ENCODE data around the gene LAMC1.

LAMC1 gene

DNA sequence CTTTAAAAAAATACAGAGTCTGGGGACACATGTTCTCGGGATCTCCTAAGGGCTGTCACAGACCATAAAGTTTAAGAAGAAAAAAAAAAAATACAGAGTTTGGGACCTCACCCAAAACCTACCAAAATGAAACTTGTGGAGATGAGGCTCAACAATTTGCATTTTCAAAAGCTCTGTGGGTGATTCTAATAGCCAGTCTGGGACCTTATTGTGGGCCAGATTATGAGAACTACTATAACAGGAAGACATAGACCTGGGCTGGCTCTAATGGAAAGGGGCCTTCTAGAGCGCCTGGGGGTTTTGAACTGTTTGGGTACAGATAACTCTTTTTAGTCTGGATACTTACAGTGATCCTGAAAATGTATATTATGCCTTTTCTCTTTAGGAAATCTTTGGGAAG lies 69.1 kb downstream of the LAMC1 start:
- no peaks in the 10 kb centered on the region for H3K36me3 ChIP-seq
- intact Hi-C loops (cut with DNase I; ENCODE audit: low total_unique reads): no loop called here
- DNase-seq: no peak
- no peaks in the 10 kb centered on the region for H3K9me3 ChIP-seq
- peaks cover 0 to 82% (median 35%) of the 10 kb centered on the region in 4 donors for H3K4me1 ChIP-seq
- H3K27me3 ChIP-seq: no peaks in the 10 kb centered on the region
- no peak overlapping the region for H3K4me3 ChIP-seq
- TF ChIP-seq, protein P1, sequence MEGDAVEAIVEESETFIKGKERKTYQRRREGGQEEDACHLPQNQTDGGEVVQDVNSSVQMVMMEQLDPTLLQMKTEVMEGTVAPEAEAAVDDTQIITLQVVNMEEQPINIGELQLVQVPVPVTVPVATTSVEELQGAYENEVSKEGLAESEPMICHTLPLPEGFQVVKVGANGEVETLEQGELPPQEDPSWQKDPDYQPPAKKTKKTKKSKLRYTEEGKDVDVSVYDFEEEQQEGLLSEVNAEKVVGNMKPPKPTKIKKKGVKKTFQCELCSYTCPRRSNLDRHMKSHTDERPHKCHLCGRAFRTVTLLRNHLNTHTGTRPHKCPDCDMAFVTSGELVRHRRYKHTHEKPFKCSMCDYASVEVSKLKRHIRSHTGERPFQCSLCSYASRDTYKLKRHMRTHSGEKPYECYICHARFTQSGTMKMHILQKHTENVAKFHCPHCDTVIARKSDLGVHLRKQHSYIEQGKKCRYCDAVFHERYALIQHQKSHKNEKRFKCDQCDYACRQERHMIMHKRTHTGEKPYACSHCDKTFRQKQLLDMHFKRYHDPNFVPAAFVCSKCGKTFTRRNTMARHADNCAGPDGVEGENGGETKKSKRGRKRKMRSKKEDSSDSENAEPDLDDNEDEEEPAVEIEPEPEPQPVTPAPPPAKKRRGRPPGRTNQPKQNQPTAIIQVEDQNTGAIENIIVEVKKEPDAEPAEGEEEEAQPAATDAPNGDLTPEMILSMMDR (IDR thresholded peaks at IDR 0.05): no peak
- no peak overlapping the region for H3K27ac ChIP-seq

DNA sequence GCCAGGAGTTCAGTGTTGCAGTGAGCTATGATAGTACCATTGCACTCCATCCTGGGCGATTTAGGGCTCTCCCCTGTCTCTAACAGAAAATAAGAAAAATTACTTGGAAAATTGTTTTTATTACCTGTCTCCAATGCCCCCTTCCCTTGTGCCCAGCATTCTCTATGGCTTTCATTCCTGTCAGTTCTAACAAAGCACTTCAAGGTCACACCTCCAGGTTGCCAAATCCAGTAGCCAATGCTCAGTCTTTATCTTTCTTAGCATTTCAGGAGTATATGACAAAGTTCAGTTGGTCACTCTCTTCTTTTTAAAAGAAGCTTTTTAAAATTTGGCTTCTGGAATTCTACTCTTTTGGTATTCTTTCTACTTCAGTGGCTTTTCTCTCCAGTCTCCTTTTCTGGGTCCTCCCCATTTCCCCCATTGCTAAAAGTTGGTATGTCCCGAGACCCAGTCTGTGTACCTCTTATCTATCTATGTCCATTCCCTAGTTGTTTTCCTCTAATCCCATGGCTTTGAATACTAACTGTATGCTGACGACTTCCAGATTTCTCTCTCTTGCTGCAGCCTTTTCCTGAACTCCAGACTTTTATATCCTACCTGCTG lies 69.9 kb downstream of the LAMC1 start:
- Histone ChIP-seq H3K36me3 (no peaks in the 10 kb centered on the region), H3K27me3 (no peaks in the 10 kb centered on the region), H3K4me1 (peaks cover 0 to 82% (median 41%) of the 10 kb centered on the region in 4 donors), H3K9me3 (no peaks in the 10 kb centered on the region), H3K27ac (no peak overlapping the region), H3K4me3 (no peak overlapping the region)
- TF ChIP-seq, protein P1 (IDR thresholded peaks at IDR 0.05): no peak
- DNase-seq: no peak
- intact Hi-C loops (cut with DNase I; ENCODE audit: low total_unique reads): no loop called here

DNA sequence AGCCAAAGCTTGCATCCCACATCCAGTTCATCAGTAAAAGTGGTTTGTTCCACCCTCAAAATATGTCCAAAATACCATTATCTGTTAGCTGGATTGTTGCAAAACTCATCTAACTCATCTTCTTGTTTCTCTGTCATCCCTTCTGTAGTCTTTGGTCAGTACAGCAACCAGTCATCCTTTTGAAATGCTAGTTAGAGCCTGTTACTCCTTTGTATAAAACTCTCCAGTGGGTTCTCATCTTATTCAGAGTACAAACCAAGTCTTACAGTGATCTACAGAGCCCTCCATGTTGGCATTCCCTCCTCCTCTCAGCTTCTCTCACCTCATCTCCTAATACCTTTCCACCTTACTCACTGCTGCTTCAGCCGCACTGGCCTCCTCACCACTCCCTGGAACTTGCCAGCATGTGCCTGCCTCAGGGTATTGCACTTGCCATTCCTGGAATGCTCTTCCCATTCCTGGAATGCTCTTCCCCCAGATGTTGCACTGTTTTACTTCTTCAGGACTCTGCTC lies 70.6 kb downstream of the LAMC1 start:
- Histone ChIP-seq H3K27me3 (no peaks in the 10 kb centered on the region), H3K4me1 (peaks cover 0 to 83% (median 42%) of the 10 kb centered on the region in 4 donors), H3K4me3 (no peak overlapping the region), H3K36me3 (no peaks in the 10 kb centered on the region), H3K9me3 (no peaks in the 10 kb centered on the region), H3K27ac (no peak overlapping the region)
- intact Hi-C loops (cut with DNase I; ENCODE audit: low total_unique reads): no loop called here
- TF ChIP-seq, protein P1 (IDR thresholded peaks at IDR 0.05): no peak
- DNase-seq: no peak

- Histone ChIP-seq H3K4me3 (no peak overlapping the region), H3K27me3 (no peaks in the 10 kb centered on the region), H3K4me1 (peaks cover 0 to 83% (median 42%) of the 10 kb centered on the region in 4 donors), H3K36me3 (no peaks in the 10 kb centered on the region), H3K27ac (no peak overlapping the region), H3K9me3 (no peaks in the 10 kb centered on the region)
- TF ChIP-seq, protein P1 (IDR thresholded peaks at IDR 0.05): no peak
- no peak for DNase-seq
- intact Hi-C loops (cut with DNase I; ENCODE audit: low total_unique reads): no loop called here
Measured at GRCh38 chr1:183094351-183094750, 71.1 kb downstream of the LAMC1 start.

GRCh38 chr1:183096351-183096750 lies 73.1 kb downstream of the LAMC1 start:
- no peaks in the 10 kb centered on the region for H3K9me3 ChIP-seq
- intact Hi-C loops (cut with DNase I; ENCODE audit: low total_unique reads): no loop called here
- no peaks in the 10 kb centered on the region for H3K27me3 ChIP-seq
- no peak for DNase-seq
- TF ChIP-seq, protein P1 (IDR thresholded peaks at IDR 0.05): no peak
- no peak overlapping the region for H3K4me3 ChIP-seq
- no peaks in the 10 kb centered on the region for H3K36me3 ChIP-seq
- H3K4me1 ChIP-seq: peaks cover 0 to 81% (median 30%) of the 10 kb centered on the region in 4 donors
- no peak overlapping the region for H3K27ac ChIP-seq

Data from tibial artery (tissue), 4 donors.